T follicular helper cell (primary cell): Measurements from ENCODE around the gene TESMIN.
A peak's percentile ranks its signal among the peaks of the same experiment; 100 is the strongest.

Experiments used
- DNase-seq: peaks from one replicate; pipeline ENCODE4 v3.0.0-alpha.2; 2020; ENCODE audit warnings: low read depth

TESMIN gene

GRCh38 chr11:68762481-68762880 is 11.2 kb upstream of the TESMIN start:
- no peak for DNase-seq

GRCh38 chr11:68761801-68762200 is 10.5 kb upstream of the TESMIN start:
- no peak for DNase-seq

DNA sequence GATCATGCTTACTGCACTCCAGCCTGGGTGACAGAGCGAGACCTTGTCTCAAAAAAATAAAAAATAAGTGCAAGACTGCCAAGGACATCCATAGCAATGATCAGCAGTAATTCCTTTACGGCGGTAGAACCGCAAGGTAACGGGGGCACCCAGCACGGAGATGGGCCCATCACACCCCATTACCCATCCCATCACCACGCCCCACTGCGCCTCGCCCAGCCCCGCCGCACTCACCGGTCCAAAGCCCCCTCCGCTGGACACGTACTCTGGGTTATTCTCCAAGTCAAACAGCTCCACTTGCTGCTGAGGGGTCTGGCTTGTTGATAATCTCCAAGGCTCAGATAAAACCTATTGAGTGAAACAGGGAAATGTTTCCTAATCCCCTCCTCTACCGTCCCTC is 8.7 kb upstream of the TESMIN start:
- no peak for DNase-seq

- DNase-seq = no peak
Observed at GRCh38 chr11:68757711-68758110, 6.4 kb upstream of the TESMIN start.

DNA sequence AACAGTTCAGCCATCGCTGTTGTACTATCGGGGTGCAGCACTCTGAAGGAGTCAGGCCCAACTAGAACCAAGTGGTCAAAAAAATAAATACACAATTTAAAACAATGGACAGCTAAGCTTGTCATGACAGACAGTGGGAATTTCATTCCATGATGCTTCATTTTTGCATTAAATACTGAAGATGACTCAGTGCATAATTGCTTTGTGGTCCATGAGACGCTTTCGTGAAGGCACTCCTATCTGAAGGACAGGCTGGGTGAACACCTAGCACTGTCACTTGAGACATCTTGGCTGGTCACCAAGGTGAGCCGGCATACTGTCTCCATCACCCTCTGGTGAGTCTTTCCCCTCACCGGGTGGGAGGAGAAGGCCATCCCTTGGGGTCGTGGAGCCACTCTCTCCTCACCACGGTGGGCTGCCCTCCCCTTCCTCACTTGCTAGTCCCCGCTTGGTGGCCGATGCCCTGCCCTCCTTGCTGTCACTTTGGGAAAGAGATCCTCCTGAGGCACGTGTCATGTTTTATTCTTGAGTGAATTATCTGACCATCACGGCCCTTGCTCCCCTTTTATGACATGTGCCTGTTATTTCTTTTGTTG is 4.9 kb upstream of the TESMIN start:
- no peak for DNase-seq

- no peak for DNase-seq
Observed at GRCh38 chr11:68753300-68753699, 2.0 kb upstream of the TESMIN start.

GRCh38 chr11:68751004-68751325 is 355 bp downstream of the TESMIN start:
- DNase-seq = no peak

GRCh38 chr11:68750195-68751003 is 921 bp downstream of the TESMIN start:
- DNase-seq = peak; percentile 3

- DNase-seq = no peak
Observed at GRCh38 chr11:68749229-68750123, 1.8 kb downstream of the TESMIN start.

DNA sequence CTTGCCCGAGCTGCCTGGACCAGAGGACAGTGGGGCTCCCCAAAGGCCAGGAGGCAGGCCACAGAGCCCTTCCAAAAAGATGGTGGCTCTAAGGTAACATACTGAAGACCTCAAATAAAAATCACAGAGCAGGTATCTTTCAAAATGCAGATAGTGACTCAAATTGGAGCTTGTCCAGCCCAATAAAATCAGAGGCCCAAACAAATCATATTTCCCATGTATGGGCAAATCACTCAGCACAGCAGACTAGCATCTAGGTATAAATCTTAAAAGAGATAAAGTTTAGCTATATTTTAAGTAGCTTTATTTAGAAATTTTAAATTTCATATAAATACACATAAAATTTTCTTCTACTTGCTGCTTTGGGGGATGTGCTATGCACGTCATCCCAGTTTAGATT is 3.3 kb downstream of the TESMIN start:
- no peak for DNase-seq

DNA sequence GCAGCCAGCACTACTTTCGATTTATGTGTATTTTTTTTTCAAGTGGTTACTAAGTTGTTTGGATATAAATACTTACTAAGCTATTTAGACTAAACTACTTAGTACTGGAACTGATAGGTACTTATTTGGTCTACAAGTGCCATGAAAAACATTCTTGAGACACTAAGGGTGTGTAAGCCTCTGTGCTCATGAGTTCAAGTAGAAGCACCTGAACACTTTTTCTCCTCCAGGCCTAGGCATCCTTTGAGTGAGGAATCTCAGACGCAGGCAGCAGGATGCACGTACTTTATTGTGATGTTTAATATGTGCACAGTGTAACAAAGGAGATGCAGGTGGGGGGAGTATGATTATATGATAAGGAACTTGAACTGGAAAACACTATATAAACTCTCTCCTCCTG is 7.8 kb downstream of the TESMIN start:
- DNase-seq = no peak

DNA sequence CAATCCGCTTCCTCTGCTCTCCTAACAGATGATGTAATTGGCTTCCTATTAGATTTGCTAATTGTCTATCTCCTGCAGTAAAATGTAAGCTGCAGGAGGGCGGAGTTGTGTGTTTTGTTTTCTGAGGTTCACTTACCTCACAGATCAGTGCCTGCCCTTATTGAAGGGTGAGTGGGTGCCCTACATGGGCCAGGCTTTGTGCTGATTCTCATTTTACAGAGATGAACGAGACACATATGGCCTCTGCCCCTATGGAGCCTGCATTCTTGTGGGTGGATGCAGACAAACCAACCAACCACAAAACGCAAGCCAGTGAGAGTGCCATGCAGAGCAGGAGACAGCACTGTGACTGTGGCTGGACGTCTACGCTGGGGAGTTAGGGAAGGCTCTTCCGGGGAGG is 9.9 kb downstream of the TESMIN start:
- DNase-seq = no peak

DNA sequence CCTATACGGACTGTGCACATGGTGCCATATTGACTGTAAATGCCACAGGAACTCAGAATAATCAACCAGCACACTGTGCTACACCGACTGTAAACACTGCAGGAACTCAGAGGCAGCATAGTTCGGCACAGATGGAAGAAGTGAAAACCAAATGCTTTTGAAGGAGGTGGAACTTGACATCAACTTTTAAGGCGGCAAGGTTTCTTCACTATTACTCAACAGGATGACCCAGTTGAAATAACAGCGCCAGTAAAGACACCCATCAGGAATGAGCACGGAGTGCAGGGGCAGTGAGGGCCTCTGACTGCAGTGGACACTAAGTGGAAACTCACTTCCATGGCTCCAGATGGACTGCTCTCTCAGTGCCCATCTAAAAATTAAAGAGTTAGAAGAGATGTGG is 15.7 kb downstream of the TESMIN start:
- no peak for DNase-seq

DNA sequence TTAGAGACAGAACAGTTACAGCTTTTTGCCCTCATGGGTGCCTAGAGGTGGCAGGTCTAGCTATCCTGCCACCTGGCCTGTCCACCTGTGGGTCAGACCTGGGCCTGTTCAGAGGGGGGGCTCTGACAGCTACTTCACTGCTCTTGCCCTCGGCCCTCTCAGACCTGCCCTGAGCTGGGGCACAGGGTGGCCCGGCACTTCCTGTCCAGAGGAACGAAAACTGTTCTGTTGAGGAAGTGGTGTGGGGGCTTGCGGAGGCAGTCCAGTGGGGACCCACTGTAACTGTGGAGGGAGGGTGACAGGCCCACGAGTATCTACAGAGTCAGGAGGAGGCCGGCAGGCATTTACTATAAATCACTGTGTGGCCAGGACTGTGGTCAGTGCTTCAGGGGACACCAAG is 16.2 kb downstream of the TESMIN start:
- DNase-seq = no peak

DNA sequence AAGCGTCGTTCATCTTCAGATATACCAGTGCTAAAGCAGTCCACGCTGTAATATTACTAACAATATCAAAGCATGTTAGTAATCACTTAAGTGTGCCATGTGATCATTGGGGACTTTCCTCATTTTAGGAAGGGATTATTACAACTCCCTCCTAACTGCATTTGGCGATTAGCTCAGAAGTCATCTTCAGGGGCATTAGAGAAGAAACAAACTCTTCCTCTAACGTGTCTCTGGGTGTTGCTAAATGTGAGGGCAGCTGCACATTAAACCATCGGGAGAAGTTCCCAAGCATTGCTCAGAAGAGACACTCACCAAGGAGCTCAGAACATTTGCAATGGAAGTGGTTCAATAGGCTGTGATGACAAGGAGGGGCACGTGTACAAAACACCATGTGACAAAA is 17.2 kb downstream of the TESMIN start:
- no peak for DNase-seq

DNA sequence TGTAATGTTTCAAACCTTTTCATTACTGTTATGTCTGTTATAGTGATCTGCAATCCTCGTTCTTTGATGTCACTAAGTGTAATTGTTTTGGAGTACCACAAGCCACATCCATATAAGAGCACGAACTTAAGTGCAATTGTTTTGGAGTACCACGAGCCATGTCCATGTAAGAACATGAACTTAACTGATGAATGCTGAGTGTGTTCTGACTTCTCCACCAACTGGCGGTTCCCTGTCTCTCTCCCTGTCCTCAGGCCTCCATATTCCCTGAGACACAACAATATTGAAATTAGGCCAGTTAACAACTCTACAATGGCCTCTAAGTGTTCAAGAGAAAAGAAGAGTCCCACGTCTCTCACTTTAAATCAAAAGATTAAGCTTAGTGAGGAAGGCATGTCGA is 23.5 kb downstream of the TESMIN start:
- no peak for DNase-seq

GRCh38 chr11:68724293-68724692 is 27.0 kb downstream of the TESMIN start:
- DNase-seq = no peak

- no peak for DNase-seq
Observed at GRCh38 chr11:68722143-68722542, 29.2 kb downstream of the TESMIN start.

- DNase-seq = no peak
Observed at GRCh38 chr11:68721075-68721474, 30.2 kb downstream of the TESMIN start.

DNA sequence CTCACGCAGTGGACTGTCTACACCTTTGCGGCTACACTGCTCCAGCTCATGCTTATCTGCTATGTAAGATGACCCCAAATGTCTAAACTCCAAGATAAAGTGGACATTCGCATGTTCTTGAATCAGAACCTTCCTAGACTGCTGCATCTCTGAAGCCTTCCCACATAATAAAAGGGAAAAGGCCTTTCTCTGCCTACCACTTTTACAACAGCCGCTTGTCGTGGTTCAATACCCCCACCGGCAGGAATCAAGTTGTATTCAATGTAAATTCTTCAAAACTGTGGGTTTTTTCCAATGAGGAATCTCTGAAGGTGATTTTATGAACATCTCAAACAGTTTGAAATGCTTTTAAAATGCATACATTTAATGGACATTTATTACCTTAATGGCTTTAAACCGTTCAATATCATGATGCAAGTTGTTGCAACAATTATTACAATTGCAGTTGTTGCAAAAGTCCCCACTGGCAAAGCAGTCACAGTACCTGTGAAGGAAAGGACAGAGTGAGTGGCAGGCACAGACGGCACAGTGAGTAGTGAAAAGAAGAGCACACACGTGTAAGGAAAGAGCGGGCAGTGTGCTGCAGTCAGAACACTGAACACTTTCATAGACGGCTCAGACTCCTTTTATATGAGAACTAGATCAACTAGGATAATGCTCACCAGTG is 35.7 kb downstream of the TESMIN start:
- no peak for DNase-seq

DNA sequence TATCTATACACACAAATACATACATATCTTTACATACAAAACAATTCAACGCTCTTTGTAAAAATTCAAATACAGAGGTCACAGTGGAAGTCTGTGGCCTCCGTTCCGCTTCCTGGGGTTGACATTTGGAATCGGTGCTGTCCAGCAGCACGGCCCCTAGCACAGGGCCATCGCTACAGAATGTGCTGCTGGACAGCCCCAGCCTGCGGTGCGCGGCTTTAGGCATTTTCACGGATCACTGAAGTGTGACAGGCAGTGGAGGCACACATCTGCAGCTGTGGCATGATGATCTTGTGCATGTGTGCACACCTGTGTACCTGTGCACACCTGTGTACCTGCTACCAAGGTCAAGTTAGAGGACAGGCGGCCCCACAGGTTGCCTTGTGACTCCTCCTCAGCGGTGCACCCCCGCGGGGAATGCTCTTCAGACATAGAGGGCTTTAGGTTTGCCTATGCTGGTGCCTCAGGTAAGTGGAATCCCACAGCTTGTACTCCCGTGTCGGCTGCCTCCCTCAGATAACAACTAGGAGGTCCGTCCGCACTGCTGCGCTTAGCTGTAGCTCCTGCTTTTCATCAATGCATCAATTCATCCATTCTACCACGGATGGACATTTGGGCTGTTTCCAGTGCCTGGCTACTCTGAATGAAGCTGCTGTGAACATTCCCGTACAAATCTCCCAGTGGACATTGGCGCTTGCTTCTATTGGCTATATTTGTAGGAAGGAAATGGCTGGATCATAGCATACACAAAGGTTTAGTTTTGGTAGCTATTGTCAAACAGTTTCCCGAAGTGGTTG is 37.1 kb downstream of the TESMIN start:
- no peak for DNase-seq

DNA sequence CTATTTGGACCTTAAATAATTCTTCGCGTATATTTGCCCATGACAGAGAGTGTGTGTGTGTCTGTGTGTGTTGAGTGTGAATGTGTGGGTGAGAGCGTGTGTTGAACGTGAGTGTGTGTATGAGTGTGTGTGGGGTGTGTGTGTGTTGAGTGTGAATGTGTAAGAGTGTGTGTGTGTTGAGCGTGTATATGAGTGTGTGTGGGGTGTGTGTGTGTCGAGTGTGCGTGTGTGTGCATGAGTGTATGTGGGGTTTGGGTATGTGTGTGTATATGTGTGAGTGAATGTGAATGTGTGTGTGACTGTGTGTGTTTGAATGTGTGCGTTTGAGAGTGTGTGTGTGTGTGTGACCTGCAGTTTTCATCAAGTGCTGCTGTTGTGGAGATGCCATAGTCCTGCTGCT is 40.2 kb downstream of the TESMIN start:
- no peak for DNase-seq
